GM06990 (cell line): Measurements from ENCODE around the gene TGM2.

Experiments
- DNase-seq: peaks from one replicate; pipeline ENCODE4 v3.0.0-alpha.2; 2011; ENCODE audit not compliant: insufficient read length; ENCODE audit errors: extremely low read depth
- H3K27me3 ChIP-seq: replicated peaks from 2 replicates; pipeline ENCODE4 v1.6.0; 2011; ENCODE audit warnings: low read length; ENCODE audit not compliant: control insufficient read depth, insufficient read depth
- H3K36me3 ChIP-seq: 2 replicates; pipeline ENCODE4 v1.5.1; 2011; ENCODE audit warnings: low read length; ENCODE audit not compliant: control insufficient read depth, insufficient read depth
- H3K4me3 ChIP-seq: replicated peaks from 2 replicates; pipeline ENCODE4 v1.5.1; 2011; ENCODE audit warnings: low read depth, mild to moderate bottlenecking, control low read depth, low read length
- TF ChIP-seq, protein P1 (sequence below): IDR thresholded peaks from 2 replicates; pipeline ENCODE4 v1.5.1; 2011; ENCODE audit warnings: low read length, control low read depth, mild to moderate bottlenecking, inconsistent platforms; ENCODE audit not compliant: insufficient read depth, poor library complexity, severe bottlenecking

TGM2 gene

DNA sequence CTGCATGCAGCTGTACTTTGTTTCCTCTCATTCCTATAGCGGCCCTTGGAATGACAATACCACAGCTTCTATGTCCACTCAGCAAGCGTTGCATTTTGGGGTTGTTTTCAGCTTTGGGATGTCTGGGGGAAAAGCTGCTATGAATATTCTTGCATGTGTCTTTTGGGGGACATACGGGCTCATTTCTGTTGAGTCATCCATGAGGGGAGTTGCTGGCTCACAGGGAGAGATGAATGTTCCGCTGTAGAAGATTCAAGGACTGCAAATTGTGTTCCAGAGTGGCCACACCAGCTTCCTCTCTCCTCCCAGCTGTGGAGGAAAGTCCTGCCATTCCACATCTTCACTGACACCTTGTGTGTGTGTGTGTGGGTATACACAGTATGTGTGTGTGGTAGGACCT is 43.3 kb downstream of the TGM2 start:
- no peaks in the 10 kb centered on the region for H3K27me3 ChIP-seq
- no peaks in the 10 kb centered on the region for H3K36me3 ChIP-seq
- H3K4me3 ChIP-seq: no peak overlapping the region
- DNase-seq: no peak
- TF ChIP-seq, protein P1, sequence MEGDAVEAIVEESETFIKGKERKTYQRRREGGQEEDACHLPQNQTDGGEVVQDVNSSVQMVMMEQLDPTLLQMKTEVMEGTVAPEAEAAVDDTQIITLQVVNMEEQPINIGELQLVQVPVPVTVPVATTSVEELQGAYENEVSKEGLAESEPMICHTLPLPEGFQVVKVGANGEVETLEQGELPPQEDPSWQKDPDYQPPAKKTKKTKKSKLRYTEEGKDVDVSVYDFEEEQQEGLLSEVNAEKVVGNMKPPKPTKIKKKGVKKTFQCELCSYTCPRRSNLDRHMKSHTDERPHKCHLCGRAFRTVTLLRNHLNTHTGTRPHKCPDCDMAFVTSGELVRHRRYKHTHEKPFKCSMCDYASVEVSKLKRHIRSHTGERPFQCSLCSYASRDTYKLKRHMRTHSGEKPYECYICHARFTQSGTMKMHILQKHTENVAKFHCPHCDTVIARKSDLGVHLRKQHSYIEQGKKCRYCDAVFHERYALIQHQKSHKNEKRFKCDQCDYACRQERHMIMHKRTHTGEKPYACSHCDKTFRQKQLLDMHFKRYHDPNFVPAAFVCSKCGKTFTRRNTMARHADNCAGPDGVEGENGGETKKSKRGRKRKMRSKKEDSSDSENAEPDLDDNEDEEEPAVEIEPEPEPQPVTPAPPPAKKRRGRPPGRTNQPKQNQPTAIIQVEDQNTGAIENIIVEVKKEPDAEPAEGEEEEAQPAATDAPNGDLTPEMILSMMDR: no peak

DNA sequence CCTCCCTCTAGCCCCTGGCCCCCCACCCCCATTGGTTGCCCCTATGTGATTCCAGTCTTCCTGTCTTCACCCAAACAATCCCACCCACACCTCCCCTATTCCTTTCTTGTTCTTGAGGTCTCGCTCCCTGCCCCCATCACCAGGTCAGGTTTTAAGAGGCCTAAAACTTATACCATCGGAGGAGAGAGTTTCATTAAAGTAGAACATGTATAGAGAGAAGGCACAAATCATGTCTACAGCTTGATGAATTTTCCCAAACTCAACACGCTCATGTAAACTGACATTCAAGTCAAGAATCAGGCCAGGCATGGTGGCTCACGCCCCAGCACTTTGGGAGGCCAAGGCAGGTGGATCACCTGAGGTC is 44.5 kb downstream of the TGM2 start:
- no peaks in the 10 kb centered on the region for H3K27me3 ChIP-seq
- TF ChIP-seq, protein P1: no peak
- no peak for DNase-seq
- H3K4me3 ChIP-seq: no peak overlapping the region
- no peaks in the 10 kb centered on the region for H3K36me3 ChIP-seq

DNA sequence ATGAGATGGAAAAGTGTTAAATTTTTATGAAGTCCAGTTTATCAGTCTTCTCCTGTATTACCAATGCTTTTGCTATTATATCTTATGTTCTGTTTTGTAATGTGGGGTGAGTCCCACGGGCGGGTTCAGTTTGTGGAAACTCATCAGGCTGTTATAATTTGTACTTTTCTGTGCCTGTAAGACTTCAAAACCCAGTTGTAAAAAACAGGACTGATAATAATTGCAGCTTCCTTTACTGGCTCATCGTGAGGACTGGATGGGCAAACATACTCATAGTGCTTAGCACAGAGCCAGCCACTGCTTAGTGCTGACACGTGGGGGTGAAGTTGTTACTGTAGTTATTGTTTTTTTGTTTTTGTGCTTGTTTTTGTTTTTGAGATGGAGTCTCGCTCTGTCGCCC is 45.6 kb downstream of the TGM2 start:
- Histone ChIP-seq H3K36me3 (no peaks in the 10 kb centered on the region), H3K27me3 (no peaks in the 10 kb centered on the region), H3K4me3 (no peak overlapping the region)
- DNase-seq: no peak
- TF ChIP-seq, protein P1: no peak

DNA sequence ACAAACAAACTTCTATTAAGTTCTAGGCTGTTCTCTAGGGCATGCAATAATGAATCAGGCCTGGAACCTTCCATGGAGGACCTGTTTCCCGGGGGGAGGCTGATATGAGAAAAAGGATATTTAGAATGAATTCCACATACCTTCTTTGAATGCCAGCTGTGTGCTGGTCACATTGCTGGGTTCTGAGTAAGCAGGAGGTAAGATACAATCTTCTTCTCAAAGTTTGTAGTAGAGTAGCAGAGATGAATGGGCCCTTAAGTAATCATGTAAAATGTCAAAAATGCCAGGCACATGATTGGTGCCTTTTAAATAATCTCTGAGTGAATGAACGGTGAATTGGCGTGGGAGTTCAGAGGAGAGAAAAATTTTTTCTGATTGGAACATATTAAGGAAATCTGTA is 47.4 kb downstream of the TGM2 start:
- H3K27me3 ChIP-seq: no peaks in the 10 kb centered on the region
- DNase-seq: no peak
- no peaks in the 10 kb centered on the region for H3K36me3 ChIP-seq
- H3K4me3 ChIP-seq: no peak overlapping the region
- TF ChIP-seq, protein P1: no peak

DNA sequence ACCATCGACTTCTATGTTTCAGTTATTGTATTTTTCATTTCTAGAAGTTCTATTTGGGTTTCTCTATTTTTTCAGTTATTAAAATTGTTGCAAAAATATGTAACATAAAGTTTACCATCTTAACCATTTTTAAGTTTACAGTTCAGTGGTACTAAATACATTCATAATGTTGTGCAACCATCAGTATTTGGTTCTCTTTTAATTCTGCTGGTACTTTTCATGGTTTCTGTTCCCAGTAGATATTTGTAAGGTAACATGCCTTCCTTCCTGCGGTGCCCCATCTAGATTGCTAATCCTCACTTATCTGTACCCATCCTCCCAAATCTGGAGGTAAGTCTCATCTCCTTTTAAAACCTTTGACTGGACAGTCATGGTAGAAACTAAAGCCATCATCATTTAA is 47.9 kb downstream of the TGM2 start:
- no peaks in the 10 kb centered on the region for H3K36me3 ChIP-seq
- DNase-seq: no peak
- no peaks in the 10 kb centered on the region for H3K27me3 ChIP-seq
- TF ChIP-seq, protein P1: no peak
- H3K4me3 ChIP-seq: no peak overlapping the region

DNA sequence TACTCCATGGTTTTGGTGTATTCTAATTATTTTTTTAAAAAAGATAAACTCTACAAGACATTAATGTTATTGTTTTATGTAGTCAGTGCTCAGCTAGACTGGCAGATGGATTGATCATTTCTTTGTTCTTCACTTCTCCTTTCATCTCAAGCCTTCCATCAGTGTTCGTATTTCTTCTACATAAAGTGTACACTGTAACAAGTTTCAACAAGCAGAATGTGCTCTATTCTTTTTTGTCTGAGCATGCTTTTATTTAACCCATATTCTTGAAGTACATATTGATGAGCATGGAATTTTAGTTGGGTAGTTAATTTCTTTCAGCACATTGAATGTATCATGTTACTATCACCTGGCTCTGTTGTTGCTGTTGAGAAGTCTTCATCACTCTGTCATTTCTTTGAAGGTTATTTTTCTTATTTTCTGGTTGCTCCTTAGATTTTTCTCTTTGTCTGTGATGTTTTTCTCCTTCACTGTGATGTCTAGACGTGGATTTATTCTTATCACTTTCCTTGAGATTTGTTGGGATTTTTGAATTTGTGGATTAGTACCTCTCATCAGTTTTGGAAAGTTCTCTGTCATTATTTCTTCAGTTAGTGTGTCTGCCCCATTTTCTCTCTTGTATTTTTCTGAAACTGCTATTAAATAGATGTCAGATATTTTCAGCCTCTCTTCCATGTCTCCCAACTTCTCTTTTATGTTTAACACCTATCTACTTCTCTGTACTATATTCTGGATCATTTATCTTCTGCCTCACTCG is 48.5 kb downstream of the TGM2 start:
- no peak for DNase-seq
- TF ChIP-seq, protein P1: no peak
- Histone ChIP-seq H3K36me3 (no peaks in the 10 kb centered on the region), H3K4me3 (no peak overlapping the region), H3K27me3 (no peaks in the 10 kb centered on the region)
